ENCODE measurements around the gene ADGRE3.
"Not testable (repeated sequence)": the region's sequence is repeated elsewhere in the genome, so short reads cannot be mapped to it uniquely, and the experiment has no call there.

ADGRE3 gene

GRCh38 chr19:14629557-14629956 is 45.1 kb downstream of the ADGRE3 start:
- DNase-seq (ENCODE audit: low read depth), result peak; percentile 4
- no peak overlapping the region for H3K4me3 ChIP-seq (ENCODE audit: low read length)
- no peak for TF ChIP-seq CTCF (IDR thresholded peaks at IDR 0.05; ENCODE audit: insufficient read depth, low read depth, low read length, missing control alignments)

GRCh38 chr19:14624491-14624890 is 50.2 kb downstream of the ADGRE3 start:
- not testable (repeated sequence) for H3K4me3 ChIP-seq (ENCODE audit: low read length); DNase-seq (ENCODE audit: low read depth)

GRCh38 chr19:14619404-14619803 is 55.2 kb downstream of the ADGRE3 start:
- TF ChIP-seq CTCF (IDR thresholded peaks at IDR 0.05; ENCODE audit: insufficient read depth, low read depth, low read length, missing control alignments), result no peak
- DNase-seq (ENCODE audit: low read depth), result no peak
- H3K4me3 ChIP-seq (ENCODE audit: low read length), result no peak overlapping the region

GRCh38 chr19:14616407-14616806 is 58.2 kb downstream of the ADGRE3 start:
- DNase-seq (ENCODE audit: low read depth), result no peak
- TF ChIP-seq CTCF (IDR thresholded peaks at IDR 0.05; ENCODE audit: insufficient read depth, low read depth, low read length, missing control alignments), result no peak
- no peak overlapping the region for H3K4me3 ChIP-seq (ENCODE audit: low read length)

GRCh38 chr19:14615623-14616022 is 59.0 kb downstream of the ADGRE3 start:
- DNase-seq (ENCODE audit: low read depth), result no peak
- H3K4me3 ChIP-seq (ENCODE audit: low read length), result no peak overlapping the region
- TF ChIP-seq CTCF (IDR thresholded peaks at IDR 0.05; ENCODE audit: insufficient read depth, low read depth, low read length, missing control alignments), result no peak

- H3K4me3 ChIP-seq (ENCODE audit: low read length), result no peak overlapping the region
- no peak for DNase-seq (ENCODE audit: low read depth)
- no peak for TF ChIP-seq CTCF (IDR thresholded peaks at IDR 0.05; ENCODE audit: insufficient read depth, low read depth, low read length, missing control alignments)
Measured at GRCh38 chr19:14614099-14614412, 60.6 kb downstream of the ADGRE3 start.

GRCh38 chr19:14613399-14614098 is 61.1 kb downstream of the ADGRE3 start:
- DNase-seq (ENCODE audit: low read depth); H3K4me3 ChIP-seq (ENCODE audit: low read length): not testable (repeated sequence)

- H3K4me3 ChIP-seq (ENCODE audit: low read length), result no peak overlapping the region
- no peak for DNase-seq (ENCODE audit: low read depth)
- no peak for TF ChIP-seq CTCF (IDR thresholded peaks at IDR 0.05; ENCODE audit: insufficient read depth, low read depth, low read length, missing control alignments)
Measured at GRCh38 chr19:14612657-14613056, 62.0 kb downstream of the ADGRE3 start.

GRCh38 chr19:14612242-14612641 is 62.4 kb downstream of the ADGRE3 start:
- not testable (repeated sequence) for H3K4me3 ChIP-seq (ENCODE audit: low read length); DNase-seq (ENCODE audit: low read depth)

Data from epithelial cell of esophagus (primary cell).